ENCODE results near the gene FAU.
"Not testable (repeated sequence)": the region's sequence is repeated elsewhere in the genome, so short reads cannot be mapped to it uniquely, and the experiment has no call there.

FAU gene

DNA sequence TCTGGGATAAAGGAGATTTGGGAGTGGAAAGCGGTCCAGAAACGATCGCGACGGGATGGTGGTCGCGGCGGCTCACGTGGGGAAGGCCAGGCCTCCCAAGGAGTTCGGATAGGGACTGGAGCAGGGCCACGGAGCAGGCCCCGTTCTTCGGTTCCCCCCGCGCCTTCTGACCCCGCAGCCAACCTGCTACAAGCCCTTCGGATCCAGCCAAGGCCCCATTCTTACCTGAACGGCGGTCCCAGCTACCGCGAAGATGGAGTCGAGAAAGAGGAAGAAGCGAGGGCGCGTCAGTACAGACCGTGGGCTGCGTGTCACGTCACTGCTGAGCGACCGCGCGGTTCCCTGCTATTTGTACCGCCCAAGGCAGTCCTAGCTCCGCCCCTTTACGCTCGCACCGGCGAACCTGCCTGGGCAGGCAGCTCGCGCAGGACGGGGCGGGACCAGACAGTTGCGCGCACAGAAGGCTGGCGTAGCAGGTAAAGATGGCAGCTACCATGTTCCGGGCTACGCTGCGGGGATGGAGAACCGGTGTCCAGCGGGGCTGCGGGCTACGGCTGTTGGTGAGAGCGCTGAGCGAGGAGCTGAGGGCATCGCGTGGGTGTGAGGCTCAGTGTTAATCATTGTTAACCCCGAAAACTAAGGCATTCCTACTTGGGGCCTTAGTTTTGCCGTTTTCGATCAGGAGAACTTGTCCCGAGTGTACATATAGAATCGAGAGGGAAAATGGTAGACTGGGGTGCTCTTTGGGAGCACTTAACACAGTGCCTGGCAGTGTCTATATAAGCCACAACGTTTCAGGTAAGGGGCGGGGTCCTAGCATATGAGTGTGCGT lies at the start of gene FAU, which contains the start of gene MRPL49:
Gene FAU (minus strand): TSS at position 270 of the 832 bp plus-strand sequence. CDS start 321 bp downstream, outside the sequence.
Gene MRPL49 (plus strand): TSS at position 457 of the 832 bp plus-strand sequence. CDS start 26 bp downstream, at position 483.
- peak; percentile 100 for DNase-seq

DNA sequence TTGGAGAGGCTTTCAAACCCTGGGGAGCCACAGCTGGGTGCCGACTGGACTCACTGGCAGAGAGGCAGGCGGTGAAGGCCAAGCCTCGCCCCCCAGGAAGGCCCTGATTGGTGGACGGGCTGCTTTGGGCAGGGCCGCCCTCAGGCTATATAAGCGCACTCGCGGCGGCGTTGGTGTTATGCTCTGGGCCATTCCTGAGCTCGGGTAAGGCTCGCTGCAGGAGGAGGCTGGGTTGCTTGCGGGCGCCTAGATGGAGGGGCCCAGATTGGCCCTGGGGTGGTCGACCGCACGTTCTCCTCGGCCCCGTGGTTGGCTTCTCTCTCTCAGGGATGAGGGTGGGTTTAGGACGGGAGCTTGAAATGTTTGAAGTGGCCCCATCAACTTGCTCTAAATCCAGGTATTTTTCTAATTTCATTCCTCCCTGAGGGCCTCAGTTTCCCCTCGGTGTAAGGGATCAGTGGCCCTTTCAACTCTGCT lies 48.2 kb upstream of the FAU start, which contains the start of gene SPDYC:
Gene SPDYC (plus strand): TSS at position 176 of the 477 bp plus-strand sequence. CDS start 1,125 bp downstream, outside the sequence.
- no peak for DNase-seq

DNA sequence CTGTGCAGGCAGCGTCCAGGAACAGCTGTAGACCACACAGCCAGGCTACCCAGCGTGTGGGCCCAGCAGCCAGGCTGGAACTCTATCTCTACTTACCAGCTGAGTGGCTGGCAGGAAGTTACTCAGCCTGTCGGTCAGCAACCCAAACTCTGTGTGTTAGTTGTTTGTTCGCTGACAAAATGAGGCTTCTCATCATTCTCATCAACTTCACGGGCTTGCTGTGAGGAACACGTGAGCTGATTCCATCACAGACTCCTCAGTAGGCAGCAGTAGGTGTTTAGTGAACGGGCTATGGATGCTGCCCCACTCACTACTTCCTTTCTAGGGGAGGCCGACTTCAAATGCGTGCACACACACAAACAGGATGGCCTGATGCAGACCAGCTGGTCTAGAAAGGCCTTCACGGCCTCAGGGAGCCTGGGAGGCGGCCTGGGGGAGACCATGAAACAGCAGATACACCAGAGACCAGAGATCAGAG lies 47.3 kb upstream of the FAU start:
- DNase-seq, result no peak

DNA sequence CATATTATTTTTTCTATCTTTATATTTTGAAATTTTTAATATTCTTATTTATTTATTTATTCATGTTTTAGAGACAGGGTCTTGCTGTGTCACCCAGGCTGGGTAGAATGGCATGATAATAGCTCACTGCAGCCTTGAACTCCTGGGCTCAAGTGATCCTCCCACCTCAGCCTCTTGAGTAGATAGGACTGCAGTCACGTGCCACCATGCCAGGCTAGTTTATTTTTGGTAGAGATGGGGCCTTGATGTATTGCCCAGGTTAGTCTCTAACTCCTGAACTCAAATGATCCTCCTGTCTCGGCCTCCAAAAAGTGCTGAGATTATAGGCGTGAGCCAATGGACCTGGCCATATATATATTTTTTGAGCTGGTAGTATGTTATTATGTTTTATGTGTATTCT lies 45.7 kb upstream of the FAU start:
- DNase-seq, result no peak

DNA sequence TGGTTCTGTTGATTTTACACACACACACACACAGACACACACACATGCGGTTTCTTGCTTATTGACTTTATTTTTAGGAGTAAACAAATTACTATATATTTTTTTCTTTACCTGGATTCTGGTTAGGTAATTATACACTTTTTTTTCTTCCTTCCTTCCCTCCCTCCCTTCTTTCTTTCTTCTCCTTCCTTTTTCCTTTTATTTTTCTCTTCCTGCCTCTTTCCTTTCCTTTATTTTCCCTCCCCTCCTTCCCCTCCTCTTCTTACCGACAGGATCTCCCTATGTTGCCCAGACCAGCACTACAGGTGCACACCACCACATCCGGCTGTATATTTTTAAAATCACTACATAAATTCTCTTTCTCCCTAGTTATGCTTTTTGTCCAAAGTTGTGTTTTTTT lies 45.0 kb upstream of the FAU start:
- DNase-seq, result no peak

DNA sequence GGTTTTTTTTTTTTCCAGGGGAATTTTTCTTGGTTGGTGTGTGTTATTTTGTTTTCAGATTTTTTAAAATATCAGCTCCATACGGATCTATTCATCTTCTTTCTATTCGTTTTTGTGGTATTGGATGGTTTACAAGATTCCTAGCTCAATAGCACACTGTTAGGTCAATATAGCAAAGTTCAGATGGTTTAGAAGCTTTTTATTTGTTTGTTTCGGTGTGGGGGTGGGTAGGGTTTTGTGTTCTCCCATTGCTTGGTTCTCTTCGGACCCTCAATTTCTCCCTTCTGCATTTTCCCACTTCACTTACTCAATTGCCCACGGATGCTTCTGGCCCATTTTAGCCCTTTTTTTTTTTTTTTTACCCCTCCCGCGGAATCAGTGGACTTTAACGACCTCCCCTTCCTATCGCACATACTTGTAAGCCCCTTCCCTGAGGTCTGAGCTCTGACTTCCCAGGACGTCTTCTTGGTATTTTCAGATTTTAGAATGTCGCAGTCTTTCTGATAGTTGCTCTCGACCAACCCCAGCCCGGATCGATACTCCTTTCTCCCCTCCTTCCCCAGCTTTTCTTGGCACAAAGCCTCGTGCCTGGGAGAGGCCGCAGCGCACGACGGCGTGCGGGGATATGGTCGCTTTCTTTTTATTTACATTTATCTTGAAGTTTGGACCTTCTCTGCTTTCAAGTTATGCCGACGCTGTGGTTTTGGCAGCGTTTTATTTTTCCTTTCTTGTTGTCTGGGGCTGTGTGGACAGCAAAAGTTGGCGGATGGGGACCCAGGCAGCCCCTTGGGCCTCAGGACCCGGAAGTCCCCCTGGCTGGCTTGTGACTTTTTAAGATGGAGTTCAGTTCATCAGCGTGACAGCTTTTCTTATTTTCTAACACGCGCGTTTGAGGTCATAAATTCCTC lies 43.7 kb upstream of the FAU start:
- no peak for DNase-seq

DNA sequence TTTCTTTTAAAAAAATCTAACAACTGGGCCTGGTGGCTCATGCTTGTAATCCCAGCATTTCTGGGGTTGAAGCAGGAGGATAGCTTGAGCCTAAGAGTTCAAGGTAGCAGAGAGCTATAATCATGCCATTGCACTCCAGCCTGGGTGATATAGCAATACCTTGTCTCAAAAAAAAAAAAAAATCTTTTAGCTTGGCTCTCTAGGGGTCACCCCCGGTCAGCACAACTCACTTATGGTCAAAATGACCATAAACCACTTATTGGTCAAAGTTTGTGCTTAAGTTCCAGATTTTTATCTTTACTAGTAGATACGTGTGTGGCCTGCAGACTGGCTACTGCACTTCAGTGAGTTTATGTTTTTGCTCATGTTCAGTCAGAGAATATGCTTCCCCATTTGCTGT lies 41.8 kb upstream of the FAU start:
- DNase-seq, result no peak

DNA sequence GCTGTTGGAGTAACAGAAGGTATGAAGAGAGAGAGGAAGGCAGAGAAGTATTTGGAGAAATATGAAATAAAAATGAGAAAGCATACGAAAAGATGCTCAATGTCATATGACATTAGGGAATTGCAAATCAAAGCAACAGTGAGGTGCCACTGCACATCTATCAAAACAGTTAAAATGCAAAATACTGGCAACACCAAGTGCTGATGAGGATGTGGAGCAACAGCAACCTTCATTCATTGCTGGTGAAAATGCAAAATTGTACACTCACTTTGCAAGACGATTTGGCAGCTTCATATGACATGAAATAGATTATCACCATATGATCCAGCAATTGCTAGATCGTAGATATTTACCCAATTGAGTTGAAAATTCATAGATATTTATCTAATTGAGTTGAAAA lies 38.7 kb upstream of the FAU start:
- no peak for DNase-seq

DNA sequence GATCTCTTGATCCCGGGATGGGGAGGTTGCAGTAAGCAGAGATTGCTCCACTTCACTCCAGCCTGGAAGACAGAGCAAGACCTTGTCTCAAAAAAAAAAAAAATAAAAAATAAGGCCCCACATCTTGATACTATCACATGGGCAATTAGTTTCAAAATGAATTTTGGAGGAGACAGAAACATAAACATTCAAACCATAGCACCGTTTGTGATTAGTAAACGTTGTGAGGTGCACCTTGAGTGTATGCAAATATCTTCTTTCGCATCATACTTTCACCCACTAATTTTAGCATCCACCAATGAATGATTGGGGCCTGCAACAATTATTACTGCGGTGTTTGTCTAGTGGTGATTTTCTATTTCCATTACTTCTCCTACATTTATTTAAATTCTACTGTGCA lies 37.1 kb upstream of the FAU start:
- DNase-seq, result no peak

DNA sequence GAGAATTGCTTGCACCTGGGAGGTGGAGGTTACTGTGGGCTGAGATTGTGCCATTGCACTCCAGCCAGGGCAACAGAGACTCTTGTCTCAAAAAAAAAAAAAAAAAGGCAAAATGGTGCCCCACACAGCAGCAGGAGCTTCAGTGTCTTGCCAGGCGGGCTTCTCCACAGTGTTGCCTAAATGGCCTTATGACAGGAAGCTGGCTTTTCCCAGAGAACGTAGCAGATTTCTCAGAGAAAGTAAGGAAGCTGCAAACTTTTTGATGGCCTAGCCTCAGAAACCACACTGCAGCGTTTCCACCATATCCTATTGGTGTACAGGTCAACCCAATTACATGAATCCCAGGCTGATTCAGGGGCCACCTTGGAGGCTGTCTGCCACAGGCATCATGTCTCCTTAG lies 35.4 kb upstream of the FAU start:
- no peak for DNase-seq

DNA sequence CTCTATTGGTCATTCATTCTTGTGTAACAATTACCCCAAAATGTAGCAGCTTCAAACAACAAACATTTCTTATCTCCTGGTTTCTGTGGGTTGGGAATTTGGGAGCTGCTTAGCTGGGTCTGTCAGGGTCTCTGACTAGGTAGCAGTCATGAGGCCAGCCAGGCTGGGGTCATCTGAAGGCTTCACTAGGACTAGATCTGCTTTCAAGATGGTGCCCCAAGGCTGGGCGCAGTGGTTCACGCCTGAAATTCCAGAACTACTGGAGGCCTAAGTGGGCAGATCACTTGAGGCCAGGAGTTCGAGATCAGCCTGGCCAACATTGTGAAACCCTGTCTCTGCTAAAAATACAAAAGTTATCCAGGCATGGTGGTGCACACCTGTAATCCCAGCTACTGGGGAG lies 35.0 kb upstream of the FAU start:
- DNase-seq, result no peak

DNA sequence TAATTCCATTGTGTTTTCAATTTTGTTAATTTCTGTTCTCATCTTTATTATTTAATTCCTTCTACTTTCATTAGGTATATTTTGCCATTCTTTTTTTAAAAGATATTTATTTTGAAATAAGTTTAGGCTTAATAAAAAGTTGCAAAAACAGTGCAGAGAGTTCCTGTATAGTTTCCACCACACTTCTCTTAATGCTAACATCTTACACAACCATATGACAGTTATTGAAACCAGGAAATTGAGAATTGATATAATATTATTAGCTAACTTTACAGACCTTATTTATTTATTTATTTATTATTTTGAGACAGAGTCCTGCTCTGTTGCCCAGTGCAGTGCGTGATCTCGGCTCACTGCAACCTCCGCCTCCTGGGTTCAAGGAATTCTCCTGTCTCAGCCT lies 34.3 kb upstream of the FAU start:
- DNase-seq, result no peak

DNA sequence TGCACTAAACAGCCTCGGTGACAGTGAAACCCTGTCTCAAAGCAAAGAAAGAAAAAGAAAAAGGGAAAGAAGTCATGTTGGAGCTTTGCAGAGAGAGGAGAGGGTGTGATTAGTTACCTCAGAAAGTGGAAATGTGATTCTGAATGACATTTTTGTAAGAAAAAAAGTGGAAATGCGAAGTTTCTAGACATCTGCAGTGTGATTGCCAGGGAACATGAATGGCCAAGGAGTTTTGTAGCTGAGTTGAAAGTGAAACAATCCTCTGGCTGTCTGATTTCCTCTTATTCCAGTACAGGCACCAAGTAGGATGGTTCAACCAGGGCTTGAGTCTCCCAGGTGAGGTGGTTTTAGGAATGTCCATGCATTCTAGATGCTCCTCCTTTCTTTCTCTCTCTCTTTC lies 30.2 kb upstream of the FAU start:
- no peak for DNase-seq

DNA sequence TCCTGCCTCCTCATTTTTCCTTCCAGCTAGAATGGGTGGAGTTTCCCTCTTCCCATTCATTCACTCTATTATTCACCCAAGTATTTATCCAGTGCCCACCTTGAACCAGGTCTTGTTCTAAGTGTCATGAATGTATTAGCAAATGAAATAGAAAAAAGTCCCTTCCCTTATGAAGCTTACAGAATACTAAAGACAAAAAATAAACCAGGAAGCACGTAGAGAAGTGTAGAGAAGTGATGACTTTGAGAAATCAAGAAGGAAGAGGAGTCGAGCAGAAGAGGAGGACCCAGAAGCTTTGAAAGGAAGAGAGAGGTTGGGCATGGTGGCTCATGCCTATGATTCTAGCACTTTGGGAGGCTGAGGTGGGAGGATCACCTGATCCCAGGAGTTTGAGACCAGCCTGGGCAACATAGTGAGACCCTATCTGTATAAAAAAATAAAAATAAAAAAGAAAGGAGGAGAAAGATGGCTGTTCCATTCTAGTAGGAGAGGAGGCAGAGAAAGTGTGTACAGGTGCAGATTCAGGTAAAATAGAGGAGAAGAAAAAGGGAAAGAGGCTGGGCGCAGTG lies 29.5 kb upstream of the FAU start:
- DNase-seq, result no peak

DNA sequence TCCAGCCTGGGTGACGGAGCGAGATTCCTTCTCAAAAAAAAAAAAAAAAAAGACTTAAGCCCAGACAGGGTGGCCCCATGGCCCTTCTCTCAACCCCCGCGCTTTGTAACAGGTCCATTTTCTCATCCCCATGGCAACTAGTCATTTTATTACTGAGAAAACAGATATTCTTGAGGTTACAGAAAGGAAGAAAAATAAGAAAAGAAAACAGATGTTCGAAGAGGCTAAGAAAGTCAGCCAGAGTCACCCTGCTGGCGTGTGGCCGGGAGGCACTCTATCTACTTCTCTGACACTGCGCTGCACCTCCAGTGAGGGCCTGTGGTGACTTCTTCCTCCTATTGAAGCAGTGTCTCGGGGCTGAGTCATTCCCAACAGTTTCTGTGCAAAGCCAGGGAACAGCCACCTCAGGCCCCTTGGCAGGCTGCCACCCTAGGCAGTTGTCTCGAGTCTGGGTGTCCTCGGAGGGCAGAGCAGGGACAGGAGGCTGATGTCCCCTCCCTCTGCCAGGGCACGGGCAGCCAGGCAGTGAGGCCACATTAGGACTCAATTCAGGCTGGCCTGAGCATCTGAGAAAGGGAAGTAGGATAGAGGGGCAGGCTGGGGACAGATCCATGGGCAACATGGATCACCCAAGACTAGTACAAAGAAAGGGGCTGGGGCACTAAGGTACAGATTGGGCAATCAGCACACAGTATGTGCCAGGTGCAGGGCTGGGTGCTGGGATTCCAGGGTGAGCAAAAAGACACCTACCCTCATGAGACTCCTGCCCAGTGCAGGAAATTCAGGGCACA lies 28.8 kb upstream of the FAU start:
- DNase-seq, result peak; percentile 53

DNA sequence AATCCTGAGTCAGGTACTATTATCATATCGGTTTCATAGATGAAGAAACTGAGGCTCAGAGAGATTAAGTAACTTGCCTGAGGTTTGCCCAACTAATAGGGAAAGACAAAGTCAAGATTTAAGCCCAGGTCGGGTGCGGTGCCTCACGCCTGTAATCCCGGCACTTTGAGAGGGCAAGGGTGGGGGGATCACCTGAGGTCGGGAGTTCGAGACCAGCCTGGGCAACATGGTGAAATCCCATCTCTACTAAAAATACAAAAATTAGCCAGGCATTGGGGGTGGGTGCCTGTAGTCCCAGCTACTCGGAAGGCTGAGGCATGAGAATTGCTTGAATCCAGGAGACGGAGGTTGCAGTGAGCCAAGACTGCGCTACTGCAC lies 28.2 kb upstream of the FAU start:
- DNase-seq, result not testable (repeated sequence)

DNA sequence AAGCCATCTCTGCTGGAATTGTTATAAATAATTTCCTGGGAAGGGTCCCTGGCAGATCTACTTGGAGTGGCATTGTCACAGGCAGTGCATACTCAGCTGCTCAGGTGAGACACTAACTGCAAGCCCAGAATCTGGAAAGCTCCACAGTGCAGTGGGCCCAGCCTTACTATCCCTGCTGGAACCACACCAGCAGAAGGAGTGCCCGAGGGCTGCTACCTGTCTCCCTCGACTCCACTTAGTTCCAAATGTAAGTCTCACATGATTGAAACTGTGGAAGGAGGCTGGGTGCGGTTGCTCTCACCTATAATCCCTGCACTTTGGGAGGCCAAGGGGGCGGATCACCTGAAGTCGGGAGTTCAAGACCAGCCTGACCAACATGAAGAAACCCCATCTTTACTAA lies 26.7 kb upstream of the FAU start:
- DNase-seq, result no peak

DNA sequence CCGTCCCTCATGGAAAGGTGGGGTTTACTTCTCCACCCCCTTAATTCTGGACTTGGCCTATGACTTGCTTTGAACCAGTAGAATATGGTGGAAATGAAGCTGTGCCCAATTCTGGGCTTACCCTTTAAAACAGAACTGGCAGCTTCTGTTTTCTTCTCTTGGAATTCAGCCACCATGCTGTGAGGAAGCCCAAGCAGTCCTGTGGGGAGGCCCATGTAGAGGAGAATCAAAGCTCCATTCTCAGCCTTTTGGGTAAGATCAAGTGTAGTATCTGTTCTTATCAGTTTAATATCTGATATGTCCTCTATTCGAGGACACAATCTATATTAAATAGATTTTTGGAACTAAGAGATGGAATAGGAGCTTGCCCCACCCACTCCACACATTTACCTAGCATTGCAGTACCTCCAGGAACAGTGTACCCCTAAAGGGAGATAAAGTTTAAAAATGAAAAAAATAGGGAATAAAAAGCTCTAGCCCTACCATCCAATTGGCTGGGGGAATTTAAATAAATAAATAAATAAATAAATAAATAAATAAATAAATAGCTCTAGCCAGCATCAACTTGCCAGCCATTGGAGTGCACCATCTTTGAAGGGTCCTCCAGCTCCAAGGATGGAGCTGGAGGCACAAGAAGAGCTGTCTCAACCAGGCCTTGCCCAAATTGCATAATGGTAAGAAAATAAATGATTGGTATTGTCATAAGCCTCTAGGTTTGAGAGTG lies 25.6 kb upstream of the FAU start:
- DNase-seq, result no peak

DNA sequence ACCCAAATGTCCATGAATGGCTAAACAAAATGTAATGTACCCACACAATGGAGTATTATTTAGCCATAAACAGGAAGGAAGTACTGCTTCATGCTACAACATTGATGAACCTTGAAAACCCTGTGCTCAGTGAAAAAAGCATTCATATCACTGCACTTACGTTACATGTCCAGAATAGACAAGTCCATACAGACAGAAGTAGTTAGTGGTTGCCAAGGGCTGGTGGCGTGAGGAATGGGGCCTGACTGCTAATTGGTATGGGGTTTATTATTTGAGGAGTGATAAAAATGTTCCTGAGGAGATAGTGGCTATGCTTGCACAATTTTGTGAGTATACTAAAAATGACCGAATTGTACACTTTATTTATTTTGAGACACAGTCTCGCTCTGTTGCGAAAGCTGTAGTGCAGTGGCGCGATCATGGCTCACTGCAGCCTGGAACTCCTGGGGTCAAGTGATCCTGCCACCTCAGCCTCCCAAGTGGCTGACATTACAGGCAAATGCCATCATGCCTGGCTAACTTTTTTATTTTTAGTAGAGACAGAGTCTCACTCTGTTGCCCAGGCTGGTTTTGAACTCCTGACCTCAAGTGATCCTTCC lies 20.1 kb upstream of the FAU start:
- no peak for DNase-seq

DNA sequence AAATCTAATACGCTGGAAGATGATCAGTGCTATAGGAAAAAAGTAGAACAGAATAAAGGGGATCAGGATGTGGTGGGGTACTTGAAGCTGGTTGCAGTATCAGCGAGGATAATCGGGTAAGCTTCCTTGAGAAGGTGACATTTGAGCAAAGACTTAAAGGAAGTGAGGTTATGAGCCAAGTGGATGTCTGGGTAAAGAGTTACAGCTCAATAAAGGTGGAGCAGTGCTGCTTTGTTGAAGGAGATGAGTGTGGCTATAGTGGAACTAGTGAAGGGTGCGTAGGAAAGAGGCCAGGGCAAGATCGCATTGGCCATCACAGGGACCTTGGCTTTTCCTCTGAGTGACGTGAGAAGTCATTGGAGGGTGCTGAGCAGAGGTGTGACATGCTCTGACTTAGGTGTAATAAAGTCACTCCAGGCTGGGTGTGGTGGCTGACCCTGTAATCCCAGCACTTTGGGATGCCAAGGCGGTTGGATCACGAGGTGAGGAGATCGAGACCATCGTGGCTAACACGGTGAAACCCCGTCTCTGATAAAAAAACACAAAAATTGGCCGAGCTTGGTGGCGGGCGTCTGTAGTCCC lies 14.7 kb upstream of the FAU start:
- DNase-seq, result no peak

DNA sequence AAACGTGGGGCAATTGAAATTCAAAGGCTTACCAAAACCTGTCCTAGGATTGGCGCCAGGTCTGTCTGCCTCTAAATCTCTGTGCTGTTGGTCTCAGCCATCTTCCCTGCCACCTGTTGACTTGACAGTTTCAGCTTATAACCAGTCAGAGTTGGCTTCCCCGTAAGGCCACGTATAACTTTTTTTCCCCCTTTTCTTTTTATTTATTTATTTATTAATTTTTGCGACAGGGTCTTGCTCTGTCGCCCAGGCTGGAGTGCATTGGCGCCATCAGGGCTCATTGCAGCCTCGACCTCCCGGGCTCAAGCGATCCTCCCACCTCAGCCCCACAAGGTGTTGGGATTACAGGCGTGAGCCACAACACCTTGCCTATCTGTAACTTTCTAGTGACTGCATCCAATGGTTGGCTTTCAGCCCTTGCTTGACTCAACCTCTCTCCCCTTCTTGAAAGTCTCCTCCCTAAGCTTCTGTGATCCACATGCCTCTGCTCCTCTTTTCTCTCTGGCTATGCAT lies 13.8 kb upstream of the FAU start:
- DNase-seq, result peak; percentile 19
